Caco-2 (cell line): ENCODE measurements around the gene HOXB9. TPM values are rescaled to one million over a fixed set of nuclear protein-coding genes. Genes with fewer than 3 reads are reported as not detected.

ENCODE experiments used
- BruUV-seq: library from RNA; stranded (reverse); fragments of 400-500 nt; replicated peaks from 2 replicates; lab custom pipeline; 2021; lab: Mats Ljungman, UMichigan
- CTCF ChIA-PET: fragments of 300-600 bp; sonication (Branson Sonifier 250); formaldehyde crosslinking; loops from one replicate; lab custom pipeline; 2022; ENCODE audit warnings: antibody characterized with exemption; lab: Charles Lee
- POLR2A ChIA-PET: fragments of 300-600 bp; sonication (Branson Sonifier 250); formaldehyde crosslinking; loops from one replicate; lab custom pipeline; 2022; ENCODE audit warnings: antibody characterized with exemption; lab: Charles Lee
- DNase-seq, 2 experiments: peaks; one replicate each; pipeline versions ENCODE4 v3.0.0 to v3.0.0-alpha.2; 2020 to 2022
- H3K27me3 ChIP-seq: replicated peaks from 2 replicates; pipeline ENCODE4 v1.6.0; 2011; ENCODE audit warnings: low read length; ENCODE audit not compliant: control insufficient read depth, insufficient read depth
- H3K36me3 ChIP-seq: 2 replicates; pipeline ENCODE4 v1.5.1; 2011; ENCODE audit warnings: low read length; ENCODE audit not compliant: control insufficient read depth, insufficient read depth
- H3K4me1 ChIP-seq: fragments of 250-450 bp; sonication (Bioruptor Pico); 2 replicates; pipeline ENCODE4 v1.5.1; 2020; ENCODE audit warnings: mild to moderate bottlenecking
- H3K4me3 ChIP-seq: 2 replicates; pipeline ENCODE4 v1.5.1; 2011; ENCODE audit warnings: low read depth, mild to moderate bottlenecking, control low read depth, low read length
- H3K9me3 ChIP-seq: fragments of 250-450 bp; sonication (Bioruptor Pico); 2 replicates; pipeline ENCODE4 v1.5.1; 2020; ENCODE audit warnings: mild to moderate bottlenecking, moderate library complexity
- H3K27ac Mint-ChIP-seq: one replicate; pipeline ENCODE4 v1.8.0; 2022; ENCODE audit warnings: mixed read lengths; ENCODE audit not compliant: unreplicated experiment
- H3K27me3 Mint-ChIP-seq: one replicate; pipeline ENCODE4 v1.8.0; 2022; ENCODE audit warnings: mixed read lengths; ENCODE audit not compliant: insufficient read depth, unreplicated experiment
- H3K36me3 Mint-ChIP-seq: one replicate; pipeline ENCODE4 v1.8.0; 2022; ENCODE audit warnings: mild to moderate bottlenecking, mixed read lengths; ENCODE audit not compliant: insufficient read depth, unreplicated experiment
- H3K4me1 Mint-ChIP-seq: one replicate; pipeline ENCODE4 v1.8.0; 2022; ENCODE audit warnings: low read depth, mixed read lengths; ENCODE audit not compliant: unreplicated experiment
- H3K4me3 Mint-ChIP-seq: one replicate; pipeline ENCODE4 v1.8.0; 2022; ENCODE audit warnings: mild to moderate bottlenecking, moderate library complexity, mixed read lengths; ENCODE audit not compliant: unreplicated experiment
- H3K9me3 Mint-ChIP-seq: one replicate; pipeline ENCODE4 v1.8.0; 2022; ENCODE audit warnings: mixed read lengths; ENCODE audit not compliant: unreplicated experiment
- CTCF ChIP-seq, 2 experiments: fragments of 200-600 bp in 1 of 2; IDR thresholded peaks; 1 replicate in 1 of 2; 2 replicates in 1 of 2; pipeline versions ENCODE4 v1.5.1 to v1.8.0; 2011 to 2022; ENCODE audit warnings: antibody characterized with exemption in 1 of 2, control low read depth in 1 of 2, inconsistent platforms in 1 of 2, low read depth in 1 of 2, low read length in 1 of 2, mild to moderate bottlenecking in 1 of 2, moderate library complexity in 1 of 2; ENCODE audit not compliant: insufficient read depth in 1 of 2, severe bottlenecking in 1 of 2, unreplicated experiment in 1 of 2
- intact Hi-C: fragments of 100-400 bp; cut with micrococcal nuclease; formaldehyde crosslinking; loops from one replicate; pipeline ENCODE4 v1.10.0; 2022; ENCODE audit not compliant: unreplicated experiment
- total RNA-seq: library from RNA; stranded (reverse); gene quantifications from 2 replicates; pipeline ENCODE4 v1.2.3, GENCODE V29; 2022

Gene HOXB9
- total RNA-seq, 1 experiment from 2014 or later: 4.5 TPM

- POLR2A ChIA-PET: interaction anchor here (0.5 kb wide), 1 partner anchor 592 kb away, joined by 4 read pairs; the partner anchor contains the start of gene NFE2L1
These were observed 14.1 kb upstream of the HOXB9 start for GRCh38 chr17:48639982-48640857.

GRCh38 chr17:48639136-48639535 lies 13.0 kb upstream of the HOXB9 start:
- BruUV-seq: no TSS peak
- CTCF ChIA-PET: interaction anchor here (1.0 kb wide), 1 partner anchor 10 kb away, joined by 3 read pairs; no protein-coding TSS in a partner anchor
- Mint-ChIP-seq H3K27me3 (peaks cover 8% of the 10 kb centered on the region), H3K4me1 (no peaks in the 10 kb centered on the region), H3K36me3 (no peaks in the 10 kb centered on the region), H3K9me3 (no peaks in the 10 kb centered on the region), H3K4me3 (no peak overlapping the region), H3K27ac (no peak overlapping the region)
- Histone ChIP-seq H3K9me3 (no peaks in the 10 kb centered on the region), H3K4me1 (no peaks in the 10 kb centered on the region), H3K36me3 (no peaks in the 10 kb centered on the region), H3K4me3 (no peak overlapping the region), H3K27me3 (no peaks in the 10 kb centered on the region)
- intact Hi-C loops: no loop called here
- TF ChIP-seq CTCF (IDR thresholded peaks at IDR 0.05; ENCODE audit: insufficient read depth in 1 of 2, low read depth in 1 of 2, low read length in 1 of 2, severe bottlenecking in 1 of 2, unreplicated experiment in 1 of 2): no peak
- DNase-seq: no peak
- POLR2A ChIA-PET: no interaction called here

More at GRCh38 chr17:48639982-48640857, 14.1 kb upstream of the HOXB9 start:
- no peak overlapping the region for H3K27ac Mint-ChIP-seq
- H3K36me3 Mint-ChIP-seq: no peaks in the 10 kb centered on the region
- no peak overlapping the region for H3K4me3 ChIP-seq
- no peak for TF ChIP-seq CTCF (IDR thresholded peaks at IDR 0.05; ENCODE audit: insufficient read depth in 1 of 2, low read depth in 1 of 2, low read length in 1 of 2, severe bottlenecking in 1 of 2, unreplicated experiment in 1 of 2)
- H3K9me3 ChIP-seq: no peaks in the 10 kb centered on the region
- no peaks in the 10 kb centered on the region for H3K4me1 Mint-ChIP-seq
- no peaks in the 10 kb centered on the region for H3K4me1 ChIP-seq
- H3K27me3 Mint-ChIP-seq: peaks cover 10% of the 10 kb centered on the region
- no peaks in the 10 kb centered on the region for H3K9me3 Mint-ChIP-seq
- no peaks in the 10 kb centered on the region for H3K27me3 ChIP-seq
- no TSS peak for BruUV-seq
- intact Hi-C loops: no loop called here
- DNase-seq: no peak
- no peak overlapping the region for H3K4me3 Mint-ChIP-seq
- no peaks in the 10 kb centered on the region for H3K36me3 ChIP-seq
- CTCF ChIA-PET: no interaction called here

- Histone ChIP-seq H3K36me3 (no peaks in the 10 kb centered on the region), H3K9me3 (no peaks in the 10 kb centered on the region), H3K27me3 (no peaks in the 10 kb centered on the region), H3K4me1 (no peaks in the 10 kb centered on the region), H3K4me3 (no peak overlapping the region)
- no peak for DNase-seq
- peaks cover 8% of the 10 kb centered on the region for H3K27me3 Mint-ChIP-seq
- no peaks in the 10 kb centered on the region for H3K9me3 Mint-ChIP-seq
- H3K4me3 Mint-ChIP-seq: no peak overlapping the region
- BruUV-seq: no TSS peak
- ChIA-PET POLR2A (no interaction called here), CTCF (interaction anchor here (1.8 kb wide), 1 partner anchor 241 kb away, joined by 7 read pairs; no protein-coding TSS in a partner anchor)
- H3K4me1 Mint-ChIP-seq: no peaks in the 10 kb centered on the region
- no peak overlapping the region for H3K27ac Mint-ChIP-seq
- H3K36me3 Mint-ChIP-seq: no peaks in the 10 kb centered on the region
- no peak for TF ChIP-seq CTCF (IDR thresholded peaks at IDR 0.05; ENCODE audit: insufficient read depth in 1 of 2, low read depth in 1 of 2, low read length in 1 of 2, severe bottlenecking in 1 of 2, unreplicated experiment in 1 of 2)
- intact Hi-C loops: no loop called here
These were observed 11.4 kb upstream of the HOXB9 start for GRCh38 chr17:48637323-48638260.
